Endometrium (tissue), 2 donors: ENCODE data around the gene DRAXIN.
"Not testable (repeated sequence)": the region's sequence is repeated elsewhere in the genome, so short reads cannot be mapped to it uniquely, and the experiment has no call there.

Experiments used
- FAIRE-seq: peaks from 2 replicates; lab custom pipeline; 2012; peaks lifted over from hg19 to GRCh38; lab: Jason Lieb, UNC
- donor health status: control.
- donor health status: control.

Gene DRAXIN, protein sequence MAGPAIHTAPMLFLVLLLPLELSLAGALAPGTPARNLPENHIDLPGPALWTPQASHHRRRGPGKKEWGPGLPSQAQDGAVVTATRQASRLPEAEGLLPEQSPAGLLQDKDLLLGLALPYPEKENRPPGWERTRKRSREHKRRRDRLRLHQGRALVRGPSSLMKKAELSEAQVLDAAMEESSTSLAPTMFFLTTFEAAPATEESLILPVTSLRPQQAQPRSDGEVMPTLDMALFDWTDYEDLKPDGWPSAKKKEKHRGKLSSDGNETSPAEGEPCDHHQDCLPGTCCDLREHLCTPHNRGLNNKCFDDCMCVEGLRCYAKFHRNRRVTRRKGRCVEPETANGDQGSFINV

DNA sequence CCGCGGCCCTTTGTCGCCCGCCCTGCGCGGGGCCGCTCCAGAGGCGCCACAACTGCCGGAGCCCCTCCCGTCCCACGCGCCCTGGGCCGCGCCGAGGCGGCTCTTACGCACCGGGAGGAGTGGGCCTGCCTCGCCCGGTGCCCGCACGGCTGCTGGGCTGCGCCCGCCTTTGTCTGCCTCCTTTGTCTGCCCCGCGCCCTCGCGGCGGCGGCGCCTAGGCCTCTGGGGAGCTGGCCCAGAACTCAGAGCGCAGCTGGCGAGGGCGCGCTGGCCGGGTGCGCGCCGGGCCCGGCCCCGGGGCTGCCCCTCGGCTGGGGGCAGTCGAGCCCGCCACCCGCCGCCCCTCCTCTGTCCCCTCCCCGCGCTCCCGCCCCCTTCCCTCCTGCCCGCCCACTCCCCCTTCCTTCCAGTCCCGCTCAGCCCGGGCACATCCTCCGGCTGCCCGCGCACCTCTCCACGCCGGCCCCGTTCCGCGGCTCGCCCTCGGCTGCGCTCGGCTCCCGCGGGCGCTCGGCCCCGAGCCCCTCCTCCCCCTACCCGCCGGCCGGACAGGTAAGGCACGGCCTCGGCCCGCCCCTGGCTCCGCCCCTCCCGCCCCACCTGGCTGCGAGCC lies at the start of gene DRAXIN:
DRAXIN (plus strand) TSS at position 409 of the 613 bp plus-strand sequence. CDS start 14,549 bp downstream, outside the sequence.
- no peak for FAIRE-seq

DNA sequence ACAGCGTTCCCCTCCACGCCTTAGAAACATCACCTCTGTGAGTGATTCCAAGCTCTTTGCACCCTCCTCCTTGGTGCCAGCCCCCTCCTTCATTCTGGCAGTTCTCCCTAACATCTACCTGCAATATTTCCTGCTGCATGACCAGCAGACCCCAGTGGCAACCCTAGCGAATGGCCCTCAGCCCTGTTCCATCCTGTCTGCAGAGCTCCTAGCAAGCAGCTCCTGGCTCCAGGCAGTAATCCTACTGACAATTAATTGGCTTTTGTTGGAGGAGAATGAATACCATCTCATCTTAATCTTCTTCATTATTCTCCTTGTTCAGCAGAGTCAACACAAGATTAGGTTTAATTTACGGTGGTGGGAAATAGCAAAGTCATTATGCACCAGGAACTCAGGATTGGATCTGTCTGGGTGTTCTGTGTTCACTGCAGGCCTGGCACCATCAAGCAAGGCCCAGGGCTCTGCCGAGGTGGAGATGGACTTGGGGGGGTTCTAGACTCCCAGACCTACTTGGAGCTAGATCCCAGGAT lies 49.7 kb upstream of the DRAXIN start:
- FAIRE-seq, result no peak

DNA sequence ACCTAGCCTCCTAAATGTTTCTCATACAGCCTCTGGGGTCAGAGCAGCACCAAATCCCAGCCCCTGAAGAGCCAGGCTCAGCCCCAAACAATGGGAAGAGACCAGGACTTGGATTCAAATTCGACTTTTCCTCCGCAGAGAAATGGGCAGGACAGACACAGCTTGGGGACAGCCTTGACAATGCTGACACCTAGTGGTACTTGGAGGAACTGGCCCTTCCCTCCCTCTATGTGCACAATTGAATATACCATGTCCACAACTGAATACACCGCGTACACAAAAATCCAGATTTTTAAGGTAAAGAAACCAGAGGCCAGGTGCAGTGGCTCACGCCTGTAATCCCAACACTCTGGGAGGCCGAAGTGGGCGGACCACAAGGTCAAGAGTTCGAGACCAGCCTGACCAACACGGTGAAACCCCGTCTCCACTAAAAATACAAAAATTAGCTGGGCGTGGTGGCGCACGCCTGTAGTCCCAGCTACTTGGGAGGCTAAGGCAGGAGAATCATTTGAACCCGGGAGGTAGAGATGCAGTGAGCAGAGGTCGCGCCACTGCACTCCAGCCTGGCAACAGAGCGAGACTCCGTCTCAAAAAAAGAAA lies 49.0 kb upstream of the DRAXIN start:
- not testable (repeated sequence) for FAIRE-seq

DNA sequence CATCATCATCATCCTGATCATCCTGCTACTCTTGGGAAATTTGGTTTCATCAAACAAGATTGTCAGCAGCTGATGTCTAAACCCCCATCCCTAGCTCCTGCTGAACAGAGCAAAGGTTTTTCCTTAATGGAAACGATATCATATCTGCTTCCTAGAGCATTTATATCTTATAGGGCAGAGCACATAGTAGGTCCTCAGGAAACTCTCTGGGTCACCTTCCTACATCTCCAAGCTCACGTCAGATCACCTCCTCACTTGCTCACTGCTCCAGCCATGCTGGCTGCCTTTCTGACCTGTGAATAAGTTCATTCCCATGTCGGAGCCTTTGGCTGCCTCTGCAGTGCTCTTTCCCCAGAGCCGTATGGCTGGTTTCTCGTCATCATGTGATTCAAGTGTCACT lies 47.7 kb upstream of the DRAXIN start:
- no peak for FAIRE-seq

DNA sequence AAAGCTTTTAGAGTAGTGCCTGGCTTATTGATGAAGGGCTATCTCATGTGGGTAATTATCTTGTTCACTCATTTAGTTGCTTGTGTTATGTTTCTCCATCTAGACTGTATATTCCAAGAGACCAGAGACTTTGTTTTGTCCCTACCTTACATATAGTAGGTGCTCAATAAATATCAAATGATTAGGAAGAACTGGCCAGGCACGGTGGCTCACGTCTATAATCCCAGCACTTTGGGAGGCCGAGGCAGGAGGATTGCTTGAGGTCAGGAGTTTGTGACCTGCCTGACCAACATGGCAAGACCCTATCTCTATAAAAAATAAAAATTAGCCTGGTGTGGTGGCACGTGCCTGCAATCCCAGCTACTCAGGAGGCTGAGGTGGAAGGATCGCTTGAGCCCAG lies 46.2 kb upstream of the DRAXIN start:
- FAIRE-seq, result no peak

DNA sequence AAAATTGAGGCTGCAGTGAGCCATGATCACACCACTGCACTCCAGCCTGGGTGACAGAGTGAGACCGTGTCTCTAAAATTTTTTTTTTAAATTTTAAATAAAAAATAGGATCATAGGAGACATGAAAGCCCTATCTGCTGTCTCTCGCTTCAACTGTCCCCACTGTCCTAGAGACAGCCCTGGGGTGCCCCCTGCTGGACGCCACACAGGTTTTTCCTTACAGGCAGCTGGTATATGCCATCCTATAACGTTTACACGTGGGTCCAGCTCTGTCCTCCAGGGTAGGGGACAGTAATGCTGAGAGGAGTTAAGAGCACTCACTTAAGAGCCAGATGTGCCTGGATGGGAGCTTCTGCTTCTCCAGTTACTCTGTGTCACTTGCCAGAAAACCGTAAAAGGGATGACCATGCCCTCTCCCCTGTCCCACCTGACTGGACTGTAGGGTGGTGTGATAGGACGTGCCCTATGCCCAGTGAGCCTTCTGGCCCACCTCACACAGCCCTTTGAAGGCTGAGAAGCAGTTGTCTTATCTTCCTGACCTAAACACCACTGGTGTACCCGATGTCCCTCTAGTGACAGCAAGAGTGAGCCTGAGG lies 45.7 kb upstream of the DRAXIN start:
- FAIRE-seq, result no peak

DNA sequence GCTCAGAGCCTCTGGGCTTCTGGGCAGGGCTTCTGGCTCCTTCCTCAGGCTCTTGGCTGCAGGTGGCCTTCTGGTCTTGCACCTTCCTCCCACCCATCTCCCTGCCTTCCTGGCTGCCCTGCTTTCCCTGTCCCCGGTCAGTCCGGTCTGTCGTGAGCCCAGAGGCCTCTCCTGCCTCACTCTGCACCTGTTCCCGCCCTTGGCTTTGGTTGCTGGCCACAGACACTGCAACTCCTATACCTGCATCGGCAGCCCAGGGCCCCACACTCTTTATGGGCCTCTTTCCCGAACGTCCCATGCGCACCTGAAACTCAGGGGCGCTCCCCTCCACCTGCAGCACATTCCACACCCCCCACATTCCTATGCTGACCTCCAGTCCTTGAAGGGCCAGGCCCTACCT lies 45.2 kb upstream of the DRAXIN start:
- no peak for FAIRE-seq

DNA sequence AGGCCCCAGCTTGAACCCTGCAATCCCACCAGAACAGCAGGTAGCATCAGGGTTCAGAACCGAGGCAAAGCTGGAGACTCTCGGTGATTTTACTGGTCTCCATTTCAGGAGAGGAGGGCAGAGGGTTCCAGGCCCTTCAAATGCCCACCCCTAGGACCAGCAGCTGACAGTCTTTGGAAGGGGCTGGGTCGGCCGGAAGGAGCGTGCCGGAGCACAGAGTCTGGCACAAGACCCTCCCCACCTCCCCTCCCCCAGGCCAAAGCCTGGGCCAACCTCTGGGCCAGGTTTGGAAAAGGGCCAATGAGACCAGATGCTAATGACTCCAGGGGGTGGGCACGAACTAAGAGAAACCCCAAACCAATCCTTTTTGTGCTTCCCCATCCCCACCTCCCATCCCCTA lies 44.2 kb upstream of the DRAXIN start:
- FAIRE-seq, result no peak

DNA sequence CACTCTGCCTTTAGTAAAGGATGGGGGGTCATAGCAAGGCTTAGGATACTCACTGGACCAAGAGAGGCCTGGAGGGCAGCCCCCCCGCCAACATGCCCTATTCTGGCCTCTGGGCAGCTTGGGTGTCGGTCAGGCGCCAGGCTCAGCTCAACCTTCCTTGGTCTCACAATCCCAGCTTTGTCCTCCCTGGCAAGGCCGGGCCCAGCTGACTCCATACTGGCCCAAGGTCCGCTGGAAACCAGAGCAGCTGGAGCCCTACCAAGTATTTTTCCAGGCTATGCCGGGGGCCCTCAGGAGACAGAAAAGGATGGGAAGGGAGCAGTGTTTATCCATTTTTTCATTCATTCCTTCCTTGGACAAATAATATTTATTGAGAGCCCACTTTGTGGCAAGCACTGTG lies 43.5 kb upstream of the DRAXIN start:
- no peak for FAIRE-seq

DNA sequence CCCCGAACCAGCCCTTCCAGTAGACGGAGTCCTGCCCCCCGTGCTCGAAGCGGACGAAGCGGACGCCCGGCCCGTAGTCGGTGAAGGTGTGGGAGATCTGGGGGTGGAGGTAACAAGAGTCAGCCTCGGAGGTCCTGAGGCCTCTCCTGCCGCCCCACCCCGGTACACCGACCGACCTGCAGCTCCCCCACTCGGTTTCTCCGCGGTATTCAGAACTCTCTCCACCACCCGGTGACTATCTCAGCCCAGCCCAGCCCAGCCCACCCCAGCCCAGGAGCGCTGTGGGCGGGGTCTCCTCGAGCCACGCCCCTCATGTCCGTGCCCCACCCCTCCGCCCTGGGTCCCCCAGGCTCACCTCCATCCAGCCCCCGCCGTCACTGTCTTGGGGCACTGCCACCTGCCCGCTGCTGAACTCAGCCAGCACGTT lies 42.8 kb upstream of the DRAXIN start:
- FAIRE-seq, result no peak

DNA sequence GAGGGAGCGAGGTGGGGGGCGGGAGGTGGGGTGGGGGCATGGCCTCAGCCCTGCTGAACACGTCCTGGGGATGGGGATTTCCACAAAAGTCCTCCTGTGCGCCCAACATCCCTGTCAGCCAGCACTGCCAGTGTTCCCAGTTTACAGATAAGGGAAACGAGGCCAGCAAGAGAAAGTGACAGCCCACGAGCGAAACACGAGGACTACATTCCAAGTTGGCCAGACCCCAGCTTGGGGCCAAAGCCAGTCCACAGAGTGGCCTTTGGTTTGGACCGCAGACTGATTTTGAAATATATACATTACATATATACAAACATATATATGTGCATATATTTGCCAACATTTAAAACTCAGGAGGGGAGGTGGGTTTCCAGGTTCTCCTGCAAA lies 42.3 kb upstream of the DRAXIN start:
- FAIRE-seq, result no peak

DNA sequence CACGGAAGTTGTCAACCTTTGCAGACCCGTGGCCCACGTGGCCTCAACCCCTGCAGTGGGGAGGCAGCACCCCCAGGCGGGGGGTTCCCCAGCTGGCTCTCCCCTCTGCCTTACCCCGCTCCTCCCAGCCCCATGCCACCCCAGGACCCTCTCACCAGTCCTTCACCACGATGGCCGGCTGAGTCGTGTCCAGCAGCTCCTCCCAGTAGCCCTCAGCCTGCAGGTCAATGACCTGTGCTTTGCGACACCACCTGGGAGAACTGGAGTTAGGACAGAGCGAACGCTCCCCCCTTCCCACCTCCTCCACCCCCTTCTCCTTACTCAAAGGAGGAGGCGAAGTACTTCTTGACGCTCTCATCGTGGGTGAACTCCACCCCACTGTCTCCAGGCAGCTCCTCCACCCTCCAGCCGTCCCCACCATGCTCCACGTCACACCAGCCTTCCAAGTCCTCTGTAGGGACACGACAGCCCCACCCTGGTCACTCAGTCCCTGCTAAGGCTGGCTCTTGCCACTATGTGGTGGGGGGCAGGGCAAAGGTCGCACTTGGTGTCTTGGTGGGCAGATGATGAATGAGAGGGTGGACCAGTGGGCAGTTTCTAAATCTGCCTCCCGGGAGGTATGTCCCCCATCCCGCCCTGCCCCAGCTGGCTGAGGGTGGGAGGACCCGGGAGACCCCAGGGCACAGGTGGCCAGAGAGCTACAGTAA lies 41.7 kb upstream of the DRAXIN start:
- no peak for FAIRE-seq

DNA sequence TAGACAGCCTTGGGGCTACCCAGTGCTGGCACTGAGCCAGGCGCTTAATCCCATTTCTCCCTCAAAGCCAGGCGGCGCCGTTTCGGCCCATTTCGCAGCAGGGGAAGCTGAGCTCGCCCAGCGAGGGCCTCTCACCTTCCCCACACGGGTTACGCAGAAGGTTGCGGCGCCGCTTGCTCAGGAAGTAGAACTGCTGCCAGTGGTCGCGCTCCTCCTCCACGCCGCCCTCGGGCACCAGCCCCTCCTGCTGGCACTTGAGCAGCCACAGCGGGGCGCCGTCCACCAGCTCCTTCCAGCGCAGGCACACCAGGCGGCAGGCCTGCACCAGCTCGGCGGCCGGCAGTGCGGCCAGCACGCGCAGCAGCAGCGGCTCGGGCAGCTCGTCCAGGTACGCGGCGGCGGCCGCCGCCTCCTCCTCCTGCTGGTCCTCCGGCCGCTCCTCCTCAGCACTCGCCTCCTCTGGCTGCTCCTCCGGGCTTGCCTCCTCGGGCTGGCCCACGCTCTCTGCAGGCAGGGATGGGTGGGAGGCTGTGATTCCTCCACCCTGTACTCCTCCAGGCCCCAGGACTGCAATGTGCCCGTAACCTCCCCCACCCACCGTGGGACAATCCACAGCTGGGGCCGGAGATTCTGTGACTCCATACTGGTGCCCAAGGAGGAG lies 41.0 kb upstream of the DRAXIN start:
- FAIRE-seq, result no peak

DNA sequence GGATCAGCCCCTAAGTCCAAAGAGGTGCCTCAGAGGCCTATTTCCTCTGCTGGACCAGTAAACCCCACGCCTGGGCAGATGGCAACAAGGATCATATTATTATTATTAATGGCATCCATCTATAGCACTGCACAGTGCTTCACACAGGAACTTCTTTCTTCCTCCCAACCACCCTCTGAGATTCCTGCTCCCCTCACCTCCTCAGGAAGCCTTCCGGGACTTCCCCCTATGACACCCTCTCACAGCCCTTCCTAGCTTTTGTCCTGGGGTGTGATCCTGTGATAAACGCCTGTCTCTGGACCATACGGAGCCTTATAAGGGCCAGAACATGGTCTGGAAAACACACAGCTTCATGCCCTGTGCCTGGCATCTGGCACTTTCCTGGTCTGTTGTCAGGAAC lies 40.5 kb upstream of the DRAXIN start:
- no peak for FAIRE-seq

DNA sequence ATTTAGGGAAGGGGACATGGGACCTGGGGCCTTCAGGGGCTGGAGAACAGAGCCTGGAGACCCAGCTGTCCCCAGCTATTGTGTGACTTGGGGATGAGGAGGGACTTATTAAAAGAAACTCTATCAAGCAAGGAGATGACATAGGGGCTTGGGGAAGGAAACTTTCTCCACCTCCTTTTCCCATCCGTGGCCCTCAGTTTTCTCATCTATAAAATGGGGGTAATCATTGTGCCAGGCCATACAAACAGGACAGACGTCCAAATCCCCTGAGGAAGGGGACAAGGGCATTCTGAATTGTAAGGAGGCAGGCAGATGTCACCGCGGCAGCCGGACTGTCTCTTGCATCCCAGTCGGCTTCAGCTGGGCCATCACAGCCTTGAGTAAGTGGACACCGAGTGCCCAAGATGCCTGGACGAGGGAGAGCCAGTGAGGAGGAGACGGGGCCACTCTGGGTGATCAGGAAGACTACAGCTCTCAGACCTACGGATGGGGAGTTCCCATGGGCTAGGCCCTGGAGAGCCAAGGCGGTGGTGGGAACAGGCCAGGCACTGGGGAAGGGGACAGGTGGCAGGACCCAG lies 39.2 kb upstream of the DRAXIN start:
- FAIRE-seq, result no peak

DNA sequence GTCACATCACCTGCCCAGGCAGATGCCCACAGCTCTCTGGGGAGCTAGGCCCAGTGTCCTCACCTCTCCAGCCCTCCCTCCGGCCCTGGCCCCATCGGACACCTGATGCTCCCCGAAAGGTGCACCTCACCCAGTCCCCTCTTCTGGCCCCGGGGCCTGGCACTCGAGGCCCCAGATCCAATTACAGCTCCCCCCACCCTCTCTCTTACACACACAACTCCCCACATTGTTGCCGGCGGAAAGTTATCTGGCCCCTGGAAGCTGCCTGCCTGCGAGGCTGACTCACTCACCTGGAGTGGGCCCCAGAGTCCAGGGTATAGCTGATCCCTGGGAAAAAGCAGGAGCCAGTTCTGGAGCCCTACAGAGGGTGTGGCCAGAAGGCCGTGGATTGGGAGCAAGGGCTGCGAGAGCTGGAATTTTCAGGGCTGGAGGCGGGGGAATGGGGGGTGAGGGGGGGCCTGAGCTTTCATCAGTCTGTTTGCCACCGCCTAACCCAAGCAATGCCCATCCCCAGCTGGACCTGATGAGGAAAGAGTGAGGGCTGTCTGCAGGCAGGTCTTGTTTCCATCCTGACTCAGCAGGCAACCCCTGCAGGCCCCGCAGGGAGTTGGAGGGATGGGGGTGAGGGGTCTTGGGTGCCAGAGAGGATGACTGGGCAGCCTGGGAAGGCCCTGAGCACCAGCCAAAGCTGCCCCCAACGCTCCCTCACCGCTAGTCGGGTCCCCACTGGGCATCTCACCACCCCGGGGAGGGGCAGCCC lies 38.2 kb upstream of the DRAXIN start:
- FAIRE-seq, result no peak

DNA sequence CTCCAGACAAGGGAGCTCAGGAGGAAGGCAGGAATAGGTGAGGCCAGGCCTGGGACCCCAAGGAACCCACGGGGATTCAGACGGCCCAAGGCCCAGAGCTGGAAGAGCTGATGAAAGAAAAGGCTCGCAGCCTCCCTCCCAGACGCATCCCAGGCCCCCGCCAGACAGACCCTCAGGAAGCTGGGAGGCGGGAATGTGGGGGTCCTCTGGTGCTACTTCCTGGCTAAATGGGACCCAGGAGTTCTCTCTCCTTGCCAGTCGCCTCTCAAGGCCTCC lies 37.7 kb upstream of the DRAXIN start:
- no peak for FAIRE-seq

DNA sequence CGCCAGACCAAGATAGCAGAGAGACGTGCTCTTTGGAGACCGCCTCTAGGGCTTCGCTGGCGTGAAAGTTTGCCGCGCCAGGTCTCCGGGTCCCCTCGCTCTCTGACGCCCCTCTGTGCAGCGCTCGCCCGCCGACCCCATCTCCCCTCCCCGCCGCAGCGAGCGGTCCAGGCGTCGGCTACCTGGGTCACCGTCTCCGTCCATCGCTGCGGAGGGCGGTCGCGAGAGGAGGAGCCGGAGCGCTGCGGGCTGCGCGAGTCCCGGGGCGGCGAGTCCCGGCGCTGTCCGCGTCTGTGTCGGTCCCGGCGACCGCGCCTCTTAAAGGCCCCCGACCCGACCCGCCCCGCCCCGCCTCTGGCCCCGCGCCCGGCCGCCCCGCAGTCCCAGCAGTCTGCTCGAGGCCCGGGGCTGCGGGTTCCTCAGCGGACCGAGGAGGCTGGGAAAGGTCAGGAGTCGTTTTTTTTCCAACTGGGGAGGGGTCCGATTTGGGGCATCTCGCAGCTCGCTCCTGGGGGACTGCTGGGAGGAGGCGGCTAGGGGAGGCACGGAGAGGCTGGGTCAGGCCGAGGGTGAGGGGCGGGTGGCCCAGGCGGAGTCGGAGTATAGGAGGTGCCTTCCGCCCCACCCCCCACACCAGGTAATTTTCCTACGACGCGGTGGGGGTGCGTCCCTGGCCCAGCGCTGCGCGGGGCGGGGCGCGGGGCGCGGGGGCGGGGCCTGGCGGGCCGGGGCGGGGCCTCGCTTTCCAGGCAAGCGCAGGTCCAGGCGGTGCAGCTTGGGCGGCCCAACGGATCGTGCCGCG lies 37.2 kb upstream of the DRAXIN start, which contains the start of the genes FBXO2 and FBXO44:
FBXO2 (minus strand) TSS at position 293 of the 802 bp plus-strand sequence; CDS start at position 204, 89 bp downstream.
FBXO44 (plus strand) TSS at position 741 of the 802 bp plus-strand sequence. CDS start 959 bp downstream, outside the sequence.
- FAIRE-seq, result no peak

DNA sequence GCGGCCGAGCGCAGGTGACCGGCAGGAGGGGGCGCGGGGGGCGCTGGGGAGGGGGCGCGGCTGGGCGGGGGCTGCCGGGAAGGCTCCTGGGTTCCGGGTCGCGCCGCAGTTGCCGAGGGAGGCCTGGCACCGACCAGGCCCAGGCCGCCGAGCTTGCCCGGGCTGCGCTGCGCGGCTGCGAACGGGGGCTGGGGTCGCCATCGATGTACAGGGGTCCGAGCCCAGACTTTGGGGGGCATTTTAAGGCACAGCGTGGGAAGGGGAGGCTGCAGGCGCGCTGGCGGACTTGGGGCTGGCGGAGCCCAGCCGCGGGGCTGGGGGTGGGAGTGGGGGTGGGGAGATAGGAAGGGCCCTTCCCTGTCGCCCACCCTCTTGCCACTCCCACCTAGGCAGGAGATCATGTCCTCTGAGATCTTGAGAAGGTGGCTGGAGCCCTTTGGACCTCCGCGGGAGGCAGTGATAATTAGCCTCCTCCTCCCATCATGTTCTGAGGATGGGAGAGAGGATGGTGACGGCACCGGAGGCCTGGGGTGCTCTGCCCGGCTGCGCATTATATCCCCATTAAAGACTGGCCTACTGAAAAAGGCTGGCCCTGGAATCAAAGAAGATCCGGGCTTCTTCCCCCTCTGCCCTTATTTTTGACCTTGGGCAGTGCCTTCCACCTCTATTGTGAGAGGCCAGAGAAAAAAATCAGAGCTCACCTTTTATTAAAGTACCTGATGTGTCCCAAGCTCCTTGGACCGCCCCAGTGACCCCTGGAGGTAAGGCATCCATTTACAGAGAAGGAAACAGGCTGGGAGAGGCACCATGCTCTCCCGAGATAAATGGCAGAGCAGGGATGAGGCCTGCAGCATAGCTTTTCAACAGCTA lies 36.3 kb upstream of the DRAXIN start:
- no peak for FAIRE-seq
